GM23248 (cell line): ENCODE measurements around the gene CCDC107. TPM values are rescaled to one million over a fixed set of nuclear protein-coding genes. Genes with fewer than 3 reads are reported as not detected.

Experiments
- DNase-seq: peaks from one replicate; pipeline ENCODE4 v3.0.0-alpha.2; 2015
- H2AFZ ChIP-seq: fragments of 200-600 bp; sonication (generic); 2 replicates; pipeline ENCODE4 v1.6.1; 2016; ENCODE audit warnings: antibody characterized with exemption
- H3F3A ChIP-seq: fragments of 200-600 bp; sonication (generic); 2 replicates; pipeline ENCODE4 v1.6.1; 2016; ENCODE audit warnings: mild to moderate bottlenecking, antibody characterized with exemption, mixed run types; ENCODE audit not compliant: insufficient read depth
- H3K27ac ChIP-seq: fragments of 200-600 bp; sonication (generic); 2 replicates; pipeline ENCODE4 v1.5.1; 2016; ENCODE audit warnings: mild to moderate bottlenecking
- H3K27me3 ChIP-seq: fragments of 200-600 bp; sonication (generic); replicated peaks from 2 replicates; pipeline ENCODE4 v1.6.1; 2016; ENCODE audit warnings: mild to moderate bottlenecking; ENCODE audit not compliant: insufficient read depth
- H3K36me3 ChIP-seq: fragments of 200-600 bp; sonication (generic); 2 replicates; pipeline ENCODE4 v1.6.1; 2016; ENCODE audit warnings: low read depth, mild to moderate bottlenecking
- H3K4me1 ChIP-seq: fragments of 200-600 bp; sonication (generic); 2 replicates; pipeline ENCODE4 v1.6.1; 2016; ENCODE audit warnings: mild to moderate bottlenecking; ENCODE audit not compliant: insufficient read depth
- H3K4me2 ChIP-seq: fragments of 200-600 bp; sonication (generic); one replicate; pipeline ENCODE4 v1.6.1; 2016; ENCODE audit warnings: mild to moderate bottlenecking; ENCODE audit not compliant: unreplicated experiment
- H3K4me3 ChIP-seq: fragments of 200-600 bp; sonication (generic); 2 replicates; pipeline ENCODE4 v1.5.1; 2016; ENCODE audit warnings: mild to moderate bottlenecking
- H3K79me2 ChIP-seq: fragments of 200-600 bp; sonication (generic); 2 replicates; pipeline ENCODE4 v1.6.1; 2016; ENCODE audit warnings: mild to moderate bottlenecking; ENCODE audit not compliant: insufficient read depth
- H3K9ac ChIP-seq: fragments of 200-600 bp; sonication (generic); 2 replicates; pipeline ENCODE4 v1.6.1; 2016; ENCODE audit warnings: mild to moderate bottlenecking
- H3K9me2 ChIP-seq: fragments of 200-600 bp; sonication (generic); 2 replicates; pipeline ENCODE4 v1.6.1; 2016; ENCODE audit warnings: mixed run types, mild to moderate bottlenecking, moderate library complexity; ENCODE audit not compliant: insufficient read depth
- H3K9me3 ChIP-seq: fragments of 200-600 bp; sonication (generic); one replicate; pipeline ENCODE4 v1.6.1; 2017; ENCODE audit warnings: low read depth
- H4K20me1 ChIP-seq: fragments of 200-600 bp; sonication (generic); 2 replicates; pipeline ENCODE4 v1.6.0; 2016; ENCODE audit not compliant: insufficient read depth
- EZH2 ChIP-seq: fragments of 200-600 bp; sonication (generic); IDR thresholded peaks from 2 replicates; pipeline ENCODE4 v1.6.1; 2018; ENCODE audit warnings: antibody characterized with exemption, mild to moderate bottlenecking; ENCODE audit not compliant: insufficient read depth, poor library complexity, severe bottlenecking
- EZH2phosphoT487 ChIP-seq: fragments of 200-600 bp; sonication (generic); IDR thresholded peaks from 2 replicates; pipeline ENCODE4 v1.6.1; 2018; ENCODE audit warnings: antibody characterized with exemption, moderate library complexity, mild to moderate bottlenecking, low read depth; ENCODE audit not compliant: insufficient read depth
- WGBS, 2 experiments: methylation state at CpG; one replicate each; pipeline ENCODE4 v1.1.6; 2015 to 2017; ENCODE audit warnings: low lambda C conversion rate in 2 of 2, low coverage in 1 of 2; ENCODE audit errors: missing lambda C conversion rate in 2 of 2; 5-methylcytosine and 5-hydroxymethylcytosine counted together
- in situ Hi-C: fragments of 300-500 bp; cut with MboI; formaldehyde crosslinking; loops from 2 replicates; pipeline ENCODE4 v1.15.0; 2020
- polyA plus RNA-seq: library from polyadenylated mRNA; unstranded; fragments of >200 nt; fragmentation: Nextera tagmentation; extraction: Ambion mirVana; gene quantifications from 2 replicates; pipeline ENCODE4 v1.2.1, GENCODE V29; 2016
- total RNA-seq: library from RNA; depleted of rRNA; stranded (reverse); fragments of >200 nt; shearing (Covaris generic); gene quantifications from 2 replicates; pipeline ENCODE4 v1.2.3, GENCODE V29; 2014

Gene CCDC107
- total and polyA plus RNA-seq, 2 experiments from 2014 or later = 28.6 to 52.8 TPM

- Histone ChIP-seq H3K9ac (peak overlapping the region; percentile 64), H4K20me1 (no peaks in the 10 kb centered on the region), H3K36me3 (peaks cover under 1% of the 10 kb centered on the region; the same call in 1 of the 2 replicates), H2AFZ (peak overlapping the region; percentile 85), H3K27ac (no peak overlapping the region), H3K4me3 (peak overlapping the region; percentile 80), H3K4me2 (peak overlapping the region; percentile 98), H3K27me3 (no peaks in the 10 kb centered on the region), H3K9me2 (no peaks in the 10 kb centered on the region), H3F3A (peaks cover 24% of the 10 kb centered on the region), H3K4me1 (no peaks in the 10 kb centered on the region), H3K9me3 (no peaks in the 10 kb centered on the region), H3K79me2 (peaks cover 3% of the 10 kb centered on the region; the same call in 1 of the 2 replicates)
- TF ChIP-seq EZH2 = no peak
- no peak for TF ChIP-seq EZH2phosphoT487
- WGBS, 2 experiments = 27 to 29% methylated on average over 5 of the region's 5 CpGs
- in situ Hi-C loops = no loop called here
- no peak for DNase-seq
Observed at GRCh38 chr9:35665471-35665818, 7.4 kb downstream of the CCDC107 start.

- no peak for TF ChIP-seq EZH2phosphoT487
- TF ChIP-seq EZH2 = no peak
- Histone ChIP-seq H3K27me3 (no peaks in the 10 kb centered on the region), H3K4me1 (no peaks in the 10 kb centered on the region), H3K9ac (no peak overlapping the region), H2AFZ (no peak overlapping the region), H3K9me3 (no peaks in the 10 kb centered on the region), H3F3A (peaks cover 18% of the 10 kb centered on the region; the same call in 1 of the 2 replicates), H3K27ac (no peak overlapping the region), H3K9me2 (no peaks in the 10 kb centered on the region), H3K4me3 (no peak overlapping the region), H4K20me1 (no peaks in the 10 kb centered on the region), H3K79me2 (no peaks in the 10 kb centered on the region), H3K36me3 (no peaks in the 10 kb centered on the region), H3K4me2 (peak overlapping the region; percentile 11)
- 98 to 100% methylated on average over 1 of the region's 1 CpG for WGBS, 2 experiments
- no peak for DNase-seq
- in situ Hi-C loops = no loop called here
Observed at GRCh38 chr9:35666045-35666444, 8.0 kb downstream of the CCDC107 start.

GRCh38 chr9:35666549-35666948, 8.5 kb downstream of the CCDC107 start:
- no peaks in the 10 kb centered on the region for H3K9me2 ChIP-seq
- in situ Hi-C loops = no loop called here
- H3F3A ChIP-seq = peaks cover 14% of the 10 kb centered on the region; the same call in 1 of the 2 replicates
- DNase-seq = no peak
- H3K27ac ChIP-seq = no peak overlapping the region
- no peaks in the 10 kb centered on the region for H3K27me3 ChIP-seq
- no peaks in the 10 kb centered on the region for H3K79me2 ChIP-seq
- no peak overlapping the region for H2AFZ ChIP-seq
- no peaks in the 10 kb centered on the region for H4K20me1 ChIP-seq
- no peak overlapping the region for H3K4me3 ChIP-seq
- no peaks in the 10 kb centered on the region for H3K4me1 ChIP-seq
- no peak overlapping the region for H3K4me2 ChIP-seq
- TF ChIP-seq EZH2phosphoT487 = no peak
- no peak for TF ChIP-seq EZH2
- H3K36me3 ChIP-seq = no peaks in the 10 kb centered on the region
- no peaks in the 10 kb centered on the region for H3K9me3 ChIP-seq
- 79 to 85% methylated on average over 4 to 5 of the region's 5 CpGs for WGBS, 2 experiments
- H3K9ac ChIP-seq = no peak overlapping the region

- no peaks in the 10 kb centered on the region for H3K4me1 ChIP-seq
- no peaks in the 10 kb centered on the region for H3K27me3 ChIP-seq
- peaks cover 14% of the 10 kb centered on the region; the same call in 1 of the 2 replicates for H3F3A ChIP-seq
- H2AFZ ChIP-seq = no peak overlapping the region
- H3K4me2 ChIP-seq = no peak overlapping the region
- H3K4me3 ChIP-seq = no peak overlapping the region
- H3K36me3 ChIP-seq = no peaks in the 10 kb centered on the region
- no peaks in the 10 kb centered on the region for H4K20me1 ChIP-seq
- H3K9ac ChIP-seq = no peak overlapping the region
- TF ChIP-seq EZH2 (no peak), EZH2phosphoT487 (no peak)
- H3K9me3 ChIP-seq = no peaks in the 10 kb centered on the region
- H3K9me2 ChIP-seq = no peaks in the 10 kb centered on the region
- H3K79me2 ChIP-seq = no peaks in the 10 kb centered on the region
- DNase-seq = no peak
- in situ Hi-C loops = no loop called here
- H3K27ac ChIP-seq = no peak overlapping the region
- WGBS, 2 experiments = 68 to 79% methylated on average over 3 of the region's 3 CpGs
Observed at GRCh38 chr9:35667939-35668338, 9.8 kb downstream of the CCDC107 start.
